GM19240 (cell line): ENCODE data around the gene C16orf89.

Experiments used
- DNase-seq: peaks from one replicate; pipeline ENCODE4 v3.0.0; 2011; ENCODE audit warnings: low spot score; ENCODE audit not compliant: insufficient read length

C16orf89 gene

DNA sequence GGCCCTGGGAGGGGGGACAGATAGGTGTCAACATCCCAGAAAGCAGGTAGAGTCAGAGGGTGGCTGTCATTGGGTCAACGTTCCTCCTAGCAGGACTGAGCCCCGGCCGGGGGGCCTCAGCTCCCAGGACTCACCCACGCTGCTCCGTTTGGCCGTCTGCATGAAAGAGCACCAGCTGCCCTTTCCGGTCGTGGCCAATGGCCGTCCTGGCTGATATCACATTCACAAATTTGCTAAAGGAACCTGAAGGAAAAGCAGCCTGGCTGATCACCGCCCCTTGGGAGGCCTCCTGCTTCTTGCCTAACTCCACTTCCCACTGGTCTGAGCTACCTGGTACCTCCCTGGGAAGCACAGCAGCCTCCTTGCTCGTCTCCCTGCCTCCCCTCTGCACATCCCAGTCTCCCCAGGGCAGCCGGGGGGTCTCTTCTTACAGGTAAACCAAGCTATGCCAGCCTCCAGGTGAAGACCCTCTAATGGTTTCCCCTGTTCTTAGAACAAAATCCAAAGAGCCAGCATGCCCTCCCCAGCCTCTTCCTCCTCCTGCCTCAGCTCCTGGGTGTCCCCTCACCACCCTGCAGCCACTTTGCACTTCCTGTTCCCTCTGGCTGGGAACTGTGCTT is 35.4 kb downstream of the C16orf89 start:
- no peak for DNase-seq

- DNase-seq = no peak
Observed at GRCh38 chr16:5028950-5029475, 36.7 kb downstream of the C16orf89 start.

DNA sequence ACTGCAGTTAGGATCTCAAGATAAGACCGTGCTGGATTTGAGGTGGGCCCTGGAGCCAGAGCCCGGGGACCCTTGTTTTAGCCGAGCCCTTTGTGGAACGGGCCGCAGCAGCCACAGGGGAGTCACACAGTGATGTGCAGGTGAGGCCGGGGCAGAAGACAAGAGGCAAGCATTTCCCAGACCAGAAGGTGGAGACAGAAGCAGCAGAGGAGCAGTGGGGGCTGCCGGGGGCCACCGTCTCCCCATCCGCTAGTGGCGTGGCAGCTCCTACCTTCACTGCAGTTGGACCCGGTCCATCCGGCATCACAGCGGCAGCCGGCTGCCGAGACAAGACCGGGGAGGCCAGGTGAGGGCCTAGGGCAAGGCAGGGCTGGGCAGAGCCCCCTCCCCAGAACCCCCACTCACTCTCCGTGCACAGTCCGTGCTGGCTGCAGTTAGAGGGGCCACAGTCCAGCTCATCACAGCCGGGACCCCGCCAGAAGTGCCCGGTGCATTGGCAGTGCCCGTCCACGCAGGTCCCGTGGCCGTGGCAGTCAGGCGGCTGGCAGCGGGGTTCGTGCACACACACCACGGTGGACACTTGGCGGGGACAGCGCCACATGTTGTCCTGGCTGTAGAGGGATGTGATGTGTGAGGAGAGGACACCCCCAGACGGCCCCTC is 38.1 kb downstream of the C16orf89 start:
- no peak for DNase-seq

- DNase-seq = no peak
Observed at GRCh38 chr16:5027086-5027485, 38.7 kb downstream of the C16orf89 start.

GRCh38 chr16:5026664-5027063 is 39.1 kb downstream of the C16orf89 start:
- DNase-seq = no peak

GRCh38 chr16:5025171-5025632 is 40.6 kb downstream of the C16orf89 start:
- DNase-seq = no peak

GRCh38 chr16:5024632-5025031 is 41.1 kb downstream of the C16orf89 start:
- DNase-seq = no peak

- no peak for DNase-seq
Observed at GRCh38 chr16:5022521-5022920, 43.2 kb downstream of the C16orf89 start.

GRCh38 chr16:5020551-5020950 is 45.2 kb downstream of the C16orf89 start:
- DNase-seq = no peak

DNA sequence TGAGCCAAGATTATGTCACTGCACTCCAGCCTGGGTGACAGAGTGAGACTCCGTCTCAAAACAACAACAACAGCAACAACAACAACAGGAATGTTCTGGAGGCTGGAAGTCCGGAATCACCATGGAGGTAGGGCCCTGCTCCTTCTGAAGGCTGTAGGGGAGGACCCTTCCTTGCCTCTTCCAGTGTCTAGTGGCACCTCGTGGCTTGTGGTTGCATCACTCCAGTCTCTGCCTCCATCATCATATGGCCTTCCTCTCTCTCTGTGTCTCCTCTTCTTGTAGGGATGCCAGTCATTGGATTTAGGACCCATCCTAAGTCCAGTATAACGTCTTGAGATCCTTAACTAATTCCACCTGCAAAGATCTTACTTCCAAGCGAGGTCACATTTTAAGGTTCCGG is 46.0 kb downstream of the C16orf89 start:
- DNase-seq = no peak

DNA sequence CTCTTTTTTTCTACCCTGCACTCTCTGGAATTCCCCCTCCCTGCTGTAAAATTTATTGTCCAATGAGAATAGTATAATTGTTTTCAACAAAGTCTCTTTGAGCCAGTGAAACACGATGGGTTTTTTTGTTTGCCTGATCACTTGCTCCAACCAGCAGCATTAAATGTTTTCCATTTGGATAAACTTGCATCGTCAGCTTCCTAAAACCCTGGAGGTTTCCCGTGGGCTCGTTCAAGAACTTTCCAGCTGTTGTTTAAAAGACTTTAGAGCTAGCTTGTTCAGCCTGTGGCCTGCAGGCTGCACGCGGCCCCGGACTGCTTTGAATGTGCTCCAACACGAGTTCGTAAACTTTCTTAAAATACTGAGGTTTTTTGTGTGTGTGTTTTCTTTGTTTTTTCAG is 47.0 kb downstream of the C16orf89 start:
- no peak for DNase-seq

- no peak for DNase-seq
Observed at GRCh38 chr16:5017678-5017969, 48.1 kb downstream of the C16orf89 start.

- DNase-seq = no peak
Observed at GRCh38 chr16:5016967-5017677, 48.6 kb downstream of the C16orf89 start.

DNA sequence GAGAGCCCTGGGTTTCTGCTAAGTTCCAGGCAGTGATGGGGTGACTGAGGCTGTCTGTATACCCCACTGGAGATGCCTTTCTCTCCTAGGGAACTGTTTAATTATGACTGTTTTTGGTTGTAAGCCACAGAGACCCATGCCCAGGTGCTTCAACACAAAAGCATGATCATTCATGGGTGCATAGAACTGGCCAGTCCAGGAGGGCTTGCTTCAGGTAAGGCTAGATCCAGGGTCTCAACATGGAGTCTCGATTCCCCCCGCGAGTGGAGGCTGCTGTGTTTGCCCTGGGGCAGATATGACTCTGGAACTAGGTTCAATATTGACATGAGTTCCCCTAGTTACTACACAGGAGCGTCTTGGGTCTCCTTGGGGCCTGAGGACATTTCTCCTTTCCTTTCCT is 49.9 kb downstream of the C16orf89 start:
- DNase-seq = no peak

DNA sequence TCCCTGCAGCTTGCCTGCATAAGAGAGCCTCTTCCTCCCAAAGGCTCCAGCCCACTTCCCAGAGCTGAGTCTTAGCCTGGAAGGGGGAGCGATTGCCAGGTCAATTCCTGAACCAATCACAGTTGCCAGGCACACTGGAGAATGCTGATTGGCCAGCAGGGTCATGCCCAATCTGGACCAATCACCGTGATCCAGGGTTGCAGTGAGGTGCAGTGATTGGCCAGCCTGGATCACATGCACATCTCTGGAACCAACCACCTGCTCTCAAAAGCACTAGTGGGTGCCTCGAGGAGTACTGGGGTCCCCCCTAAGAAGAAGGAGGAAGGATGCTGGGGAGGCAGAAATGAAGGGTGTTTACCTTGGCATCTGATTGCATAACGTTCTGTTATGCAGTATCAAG is 50.4 kb downstream of the C16orf89 start:
- no peak for DNase-seq

- DNase-seq = no peak
Observed at GRCh38 chr16:5012887-5013286, 52.9 kb downstream of the C16orf89 start.

DNA sequence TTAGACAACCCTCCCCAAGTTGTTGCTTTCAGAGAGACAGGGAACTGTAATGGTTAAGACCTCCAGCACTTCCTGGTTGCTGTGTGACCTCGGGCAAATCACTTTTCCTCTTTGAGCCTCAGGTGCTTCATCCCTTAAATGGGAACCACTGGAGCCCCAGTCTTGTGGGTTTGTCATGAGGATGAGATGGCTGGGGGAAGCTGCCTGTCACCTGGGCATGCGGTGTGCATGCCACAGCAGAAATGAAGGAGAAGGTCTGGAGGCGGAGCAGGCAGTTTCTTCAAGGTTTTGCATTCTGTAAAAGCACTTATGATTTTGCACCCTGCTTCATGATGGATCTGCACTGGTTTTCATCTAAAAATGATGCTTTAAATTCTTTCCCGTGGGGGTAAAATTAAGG is 54.1 kb downstream of the C16orf89 start:
- DNase-seq = no peak

GRCh38 chr16:5010576-5011329 is 55.0 kb downstream of the C16orf89 start:
- no peak for DNase-seq

- DNase-seq = no peak
Observed at GRCh38 chr16:5008311-5008731, 57.4 kb downstream of the C16orf89 start.

GRCh38 chr16:5007256-5007655 is 58.5 kb downstream of the C16orf89 start:
- no peak for DNase-seq

DNA sequence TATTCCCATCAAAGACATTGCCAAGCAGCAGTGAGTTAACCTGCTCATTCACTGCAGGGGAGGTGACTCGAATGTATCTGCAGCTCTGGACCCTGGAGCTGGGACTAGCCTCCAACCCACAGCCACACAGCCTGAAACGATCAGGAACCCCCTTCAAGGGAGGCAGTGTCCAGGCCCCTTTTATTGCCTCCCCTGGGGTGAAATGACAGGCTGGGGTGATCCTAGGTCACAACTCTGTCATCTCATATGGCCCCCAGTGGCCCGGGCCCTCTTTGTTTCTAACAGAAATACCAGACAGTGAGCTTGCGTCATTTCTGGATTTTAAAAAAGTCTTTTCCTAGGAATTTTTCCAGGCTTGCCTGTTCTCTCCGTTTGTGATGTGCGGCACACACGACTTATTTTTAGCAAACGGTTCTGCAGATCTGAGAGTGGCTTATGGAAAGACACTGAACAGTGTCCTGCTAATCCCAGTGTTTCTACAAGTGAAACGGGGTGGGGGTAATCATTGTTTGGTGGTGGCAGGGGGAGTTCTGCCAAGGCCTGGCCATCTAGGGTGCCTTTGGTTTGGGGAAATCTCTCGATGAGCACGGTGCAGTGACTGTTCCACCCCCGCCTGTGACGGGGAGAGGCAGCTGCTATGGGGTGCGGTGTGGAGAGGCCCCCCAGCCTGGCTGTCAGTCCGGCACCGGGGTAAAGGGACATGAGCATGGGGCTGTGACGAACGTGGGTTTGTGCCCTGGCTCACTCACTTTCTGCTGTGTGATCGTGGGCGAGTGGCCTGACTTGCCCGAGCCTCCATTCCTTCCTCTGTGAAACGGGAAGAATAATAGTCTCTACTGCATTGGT is 59.2 kb downstream of the C16orf89 start:
- DNase-seq = no peak
